Gastroesophageal sphincter (tissue), 3 donors: ENCODE results near the gene EFNA1.

Experiments used
- CTCF ChIP-seq, 4 experiments: fragments of 200-600 bp in 2 of 4; fragments of 450-650 bp in 2 of 4; sonication (generic) in 1 of 4; IDR thresholded peaks; one replicate each; pipeline ENCODE4 v1.5.1; 2017 to 2019; ENCODE audit warnings: antibody characterized with exemption in 4 of 4, mild to moderate bottlenecking in 2 of 4, moderate library complexity in 2 of 4
- EP300 ChIP-seq: sonication (generic); formaldehyde crosslinking; IDR thresholded peaks from one replicate; pipeline ENCODE4 v1.6.1; 2017; ENCODE audit warnings: antibody characterized with exemption, mild to moderate bottlenecking

GRCh38 chr1:155126556-155127104, 1.0 kb upstream of the EFNA1 start:
- no peak for TF ChIP-seq EP300
- TF ChIP-seq CTCF (IDR thresholded peaks at IDR 0.05) = no peak
